Ascending aorta (tissue), 2 donors: ENCODE measurements around the gene PER3. TPM values are rescaled to one million over a fixed set of nuclear protein-coding genes. Genes with fewer than 3 reads are reported as not detected.
"Not testable (repeated sequence)": the region's sequence is repeated elsewhere in the genome, so short reads cannot be mapped to it uniquely, and the experiment has no call there.

Experiments
- DNase-seq, 2 donors: peaks; one replicate each; pipeline ENCODE4 v3.0.0-alpha.2; 2019; ENCODE audit warnings: low spot score in 2 of 2
- H3K27ac ChIP-seq, 2 donors: fragments of 200-600 bp; sonication (generic); one replicate each; pipeline ENCODE4 v1.5.1; 2016 to 2017; ENCODE audit warnings: mild to moderate bottlenecking in 1 of 2
- H3K27me3 ChIP-seq: fragments of 200-600 bp; sonication (generic); one replicate; pipeline ENCODE4 v1.5.1; 2017
- H3K36me3 ChIP-seq, 2 donors: fragments of 200-600 bp; sonication (generic); one replicate each; pipeline ENCODE4 v1.5.1; 2016
- H3K4me1 ChIP-seq, 2 donors: fragments of 200-600 bp; sonication (generic); one replicate each; pipeline ENCODE4 v1.5.1; 2016 to 2017; ENCODE audit warnings: mild to moderate bottlenecking in 1 of 2
- H3K4me3 ChIP-seq, 2 donors: fragments of 200-600 bp; sonication (generic); one replicate each; pipeline ENCODE4 v1.5.1; 2016 to 2017; ENCODE audit warnings: mild to moderate bottlenecking in 1 of 2
- H3K9me3 ChIP-seq, 2 donors: fragments of 200-600 bp; sonication (generic); one replicate each; pipeline ENCODE4 v1.5.1; 2016
- CTCF ChIP-seq, 3 experiments: fragments of 200-600 bp in 2 of 3; fragments of 450-650 bp in 1 of 3; sonication (generic) in 2 of 3; IDR thresholded peaks; one replicate each; pipeline ENCODE4 v1.5.1; 2016 to 2019; ENCODE audit warnings: antibody characterized with exemption in 3 of 3, mild to moderate bottlenecking in 1 of 3, moderate library complexity in 1 of 3
- intact Hi-C: fragments of 100-400 bp; cut with DNase I; formaldehyde crosslinking; loops from one replicate; pipeline ENCODE4 v1.15.1; 2023
- total RNA-seq: library from RNA; depleted of rRNA; stranded (reverse); fragments of >200 nt; gene quantifications from one replicate; pipeline ENCODE4 v1.1.0, GENCODE V29; 2016

PER3 gene
- total RNA-seq, 1 donor from 2014 or later, result 8.1 TPM

DNA sequence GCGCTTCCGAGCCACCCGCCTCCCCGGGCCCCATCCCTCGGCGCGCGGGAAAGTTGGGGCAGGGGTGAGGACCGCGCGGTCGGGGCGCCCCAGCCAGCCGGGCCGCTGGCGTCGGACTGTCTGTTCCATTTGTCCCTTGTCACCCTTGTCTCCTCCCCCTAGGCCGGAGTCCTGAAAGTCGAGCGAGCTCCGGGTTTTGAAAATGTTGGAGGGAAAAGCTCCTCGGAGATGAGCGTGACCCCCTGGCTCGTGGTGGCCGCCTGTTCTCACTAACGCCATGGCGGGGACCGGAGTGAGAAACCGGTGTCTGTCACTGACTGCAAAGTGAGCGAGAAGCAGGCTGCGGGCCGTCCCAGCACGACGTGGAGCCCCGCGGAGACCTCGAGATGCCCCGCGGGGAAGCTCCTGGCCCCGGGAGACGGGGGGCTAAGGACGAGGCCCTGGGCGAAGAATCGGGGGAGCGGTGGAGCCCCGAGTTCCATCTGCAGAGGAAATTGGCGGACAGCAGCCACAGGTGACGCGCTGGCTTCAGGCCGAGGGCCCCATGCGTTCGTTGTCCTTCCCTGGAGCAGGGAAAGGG, 491 bp downstream of the PER3 start:
- DNase-seq, result peak in 1 of 2 donors; percentile 72
- Histone ChIP-seq H3K4me1 (peaks cover 0 to 16% of the 10 kb centered on the region in 2 donors), H3K27ac (peak overlapping the region; percentile 85 to 93), H3K36me3 (peaks cover 17 to 36% of the 10 kb centered on the region in 2 donors), H3K4me3 (peak overlapping the region; percentile 80 to 84), H3K27me3 (no peaks in the 10 kb centered on the region), H3K9me3 (no peaks in the 10 kb centered on the region)
- TF ChIP-seq CTCF (IDR thresholded peaks at IDR 0.05), result no peak
- intact Hi-C loops, result no loop called here

DNA sequence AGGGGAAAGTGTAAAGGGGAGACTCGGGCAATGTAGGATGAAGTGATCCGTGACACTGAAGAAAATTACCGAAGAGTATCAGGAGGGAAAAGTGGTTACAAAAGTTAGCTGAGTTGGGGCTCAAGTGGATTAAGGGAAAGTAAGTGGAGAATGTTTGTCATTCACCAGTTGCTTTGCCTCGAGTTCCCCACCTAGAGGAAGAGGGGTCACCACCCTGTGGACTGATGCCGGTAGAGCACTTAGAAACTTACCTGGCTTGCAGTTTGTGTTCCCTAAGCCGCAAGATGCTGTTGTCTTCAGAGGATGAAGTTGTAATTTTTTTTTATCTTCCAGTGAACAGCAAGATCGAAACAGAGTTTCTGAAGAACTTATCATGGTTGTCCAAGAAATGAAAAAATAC, 1.0 kb downstream of the PER3 start:
- intact Hi-C loops, result no loop called here
- Histone ChIP-seq H3K27me3 (no peaks in the 10 kb centered on the region), H3K4me3 (peak overlapping the region; percentile 80 to 84), H3K4me1 (peaks cover 0 to 16% of the 10 kb centered on the region in 2 donors), H3K36me3 (peaks cover 17 to 36% of the 10 kb centered on the region in 2 donors), H3K9me3 (no peaks in the 10 kb centered on the region), H3K27ac (peak overlapping the region; percentile 85 to 93)
- DNase-seq, result no peak
- TF ChIP-seq CTCF (IDR thresholded peaks at IDR 0.05), result no peak

DNA sequence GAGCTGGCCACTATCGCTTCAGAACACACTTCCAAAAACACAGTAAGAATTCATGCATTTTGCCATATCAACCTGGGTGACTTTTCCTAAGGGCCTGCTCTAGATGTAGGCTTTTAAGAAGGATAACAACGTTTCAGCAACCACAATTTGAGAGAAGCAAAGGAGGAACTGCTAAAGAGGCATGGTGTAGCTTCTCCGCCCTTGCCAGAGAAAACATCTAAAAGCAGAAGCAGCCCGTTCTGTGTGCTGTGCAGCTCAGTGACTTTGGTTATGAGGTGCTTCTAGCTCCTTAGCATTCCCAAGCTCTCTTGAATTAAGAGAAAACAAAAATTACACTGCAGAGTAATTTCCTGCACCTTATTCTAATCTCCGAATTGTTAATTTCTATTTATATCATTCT, 2.7 kb downstream of the PER3 start:
- Histone ChIP-seq H3K36me3 (peaks cover 27 to 42% of the 10 kb centered on the region in 2 donors), H3K27me3 (no peaks in the 10 kb centered on the region), H3K9me3 (no peaks in the 10 kb centered on the region), H3K27ac (no peak overlapping the region), H3K4me3 (no peak overlapping the region), H3K4me1 (peaks cover 0 to 16% of the 10 kb centered on the region in 2 donors)
- intact Hi-C loops, result no loop called here
- TF ChIP-seq CTCF (IDR thresholded peaks at IDR 0.05), result no peak
- no peak for DNase-seq

GRCh38 chr1:7789828-7790227, 5.7 kb downstream of the PER3 start:
- TF ChIP-seq CTCF (IDR thresholded peaks at IDR 0.05), result no peak
- H3K36me3 ChIP-seq, result peaks cover 37 to 65% of the 10 kb centered on the region in 2 donors
- DNase-seq, result no peak
- H3K4me3 ChIP-seq, result no peak overlapping the region
- no peak overlapping the region for H3K27ac ChIP-seq
- H3K9me3 ChIP-seq, result no peaks in the 10 kb centered on the region
- intact Hi-C loops, result no loop called here
- no peaks in the 10 kb centered on the region for H3K27me3 ChIP-seq
- peaks cover 0 to 7% of the 10 kb centered on the region in 2 donors for H3K4me1 ChIP-seq

GRCh38 chr1:7791027-7791426, 6.9 kb downstream of the PER3 start:
- H3K36me3 ChIP-seq, result peaks cover 37 to 74% of the 10 kb centered on the region in 2 donors
- H3K9me3 ChIP-seq, H3K27ac ChIP-seq, H3K4me1 ChIP-seq, H3K27me3 ChIP-seq, DNase-seq, H3K4me3 ChIP-seq, intact Hi-C loops: not testable (repeated sequence)

DNA sequence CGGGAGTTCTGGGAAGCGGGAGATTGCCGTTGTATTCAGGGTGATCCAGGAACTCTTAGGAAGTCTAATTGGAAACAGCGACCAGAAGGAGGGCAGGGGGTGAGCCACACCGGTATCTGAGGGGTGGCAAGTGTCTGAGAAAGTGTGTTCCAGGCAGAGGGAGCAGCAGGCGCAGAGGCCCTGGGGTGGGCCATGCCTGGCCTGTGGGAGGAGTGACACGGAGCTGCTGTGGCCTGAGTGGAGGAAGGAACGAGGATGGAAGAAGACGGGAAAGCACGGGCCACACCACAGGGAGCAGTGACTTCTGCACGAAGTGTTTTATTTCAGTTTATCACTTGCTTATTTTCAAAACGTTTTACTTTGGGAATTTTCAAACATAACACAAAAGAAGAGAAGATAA, 11.3 kb downstream of the PER3 start:
- intact Hi-C loops, result no loop called here
- no peaks in the 10 kb centered on the region for H3K4me1 ChIP-seq
- H3K36me3 ChIP-seq, result peaks cover 39 to 87% of the 10 kb centered on the region in 2 donors
- H3K27me3 ChIP-seq, result no peaks in the 10 kb centered on the region
- H3K4me3 ChIP-seq, result no peak overlapping the region
- no peak for TF ChIP-seq CTCF (IDR thresholded peaks at IDR 0.05)
- no peak for DNase-seq
- no peaks in the 10 kb centered on the region for H3K9me3 ChIP-seq
- no peak overlapping the region for H3K27ac ChIP-seq
